Stimulated activated CD4-positive, alpha-beta T cell treated with anti-CD3 and anti-CD28 coated beads, Interleukin-2, amount 100 ng/mL, for 48 hours (primary cell): ENCODE measurements around the gene KLF16.
"Not testable (repeated sequence)": the region's sequence is repeated elsewhere in the genome, so short reads cannot be mapped to it uniquely, and the experiment has no call there.

Source experiments
- DNase-seq, 2 donors: peaks; one replicate each; pipeline ENCODE4 v3.0.0-alpha.2; 2020

KLF16 gene

DNA sequence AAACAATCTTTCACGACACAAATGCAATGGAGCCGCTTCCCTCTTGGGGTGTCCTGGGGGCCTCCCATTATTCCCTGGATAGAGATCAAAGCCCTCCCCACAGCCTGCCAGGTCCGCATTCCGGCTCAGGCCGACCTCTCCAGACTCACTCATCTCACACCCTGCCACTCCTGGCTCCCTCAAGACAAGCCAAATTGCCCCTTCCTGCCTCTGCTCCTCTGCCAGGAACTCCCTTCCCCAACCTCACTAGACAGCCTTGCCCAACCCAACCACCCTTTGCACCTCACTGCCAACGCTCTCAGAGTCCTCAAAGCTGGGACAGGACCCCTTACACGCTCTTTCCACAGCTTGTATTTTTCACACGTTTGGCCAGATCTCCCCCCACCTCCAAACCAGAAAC, 20.4 kb upstream of the KLF16 start:
- DNase-seq, result no peak

DNA sequence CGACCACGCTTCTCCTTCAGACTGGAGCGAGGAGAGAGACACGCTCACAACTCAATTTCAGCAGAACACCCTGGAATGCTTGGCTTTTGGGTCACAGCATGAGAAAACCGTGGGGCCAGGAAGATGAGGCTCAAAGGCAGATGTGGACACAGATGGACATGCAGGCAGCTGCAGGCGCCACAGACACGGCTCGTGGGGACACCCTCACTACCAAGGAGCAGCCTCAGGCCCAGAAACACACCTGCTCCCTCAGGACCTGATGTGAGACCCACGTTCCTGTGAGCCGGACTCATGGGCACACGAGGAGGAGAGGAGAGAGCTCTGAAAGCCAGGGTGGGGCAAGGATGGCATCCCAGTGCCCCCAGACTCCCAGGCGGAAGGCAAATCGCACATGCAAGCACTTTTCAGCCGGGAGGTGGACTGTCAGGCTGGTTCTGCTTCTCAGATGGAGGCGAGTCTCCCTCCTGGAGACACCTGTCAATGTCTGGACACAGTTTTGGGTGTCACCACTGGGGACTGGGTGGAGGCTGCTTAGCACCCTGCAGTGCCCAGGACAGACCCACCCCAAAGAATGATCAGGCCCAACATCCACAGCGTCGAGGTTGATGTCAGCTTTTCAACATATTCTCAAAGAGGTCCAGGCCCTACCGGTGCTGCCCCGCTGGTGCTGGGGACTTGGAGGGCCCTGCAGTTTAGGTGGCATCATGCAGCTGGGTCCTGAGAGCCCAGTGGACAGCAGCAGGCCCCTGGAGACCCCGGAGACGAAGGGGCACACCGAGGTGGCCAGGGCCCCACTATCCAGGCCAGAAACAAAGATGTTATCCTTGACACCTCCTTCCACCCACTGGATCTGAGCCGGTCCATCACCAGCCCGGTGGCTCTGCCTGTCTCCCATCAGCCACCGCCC, 19.7 kb upstream of the KLF16 start:
- no peak for DNase-seq

- peak; percentile 44 to 56 for DNase-seq
Observed at GRCh38 chr19:1882089-1882785, 18.9 kb upstream of the KLF16 start.

- DNase-seq, result not testable (repeated sequence)
Observed at GRCh38 chr19:1881393-1882088, 18.2 kb upstream of the KLF16 start.

- no peak for DNase-seq
Observed at GRCh38 chr19:1880611-1881392, 17.4 kb upstream of the KLF16 start.

- not testable (repeated sequence) for DNase-seq
Observed at GRCh38 chr19:1879982-1880381, 16.6 kb upstream of the KLF16 start.

DNA sequence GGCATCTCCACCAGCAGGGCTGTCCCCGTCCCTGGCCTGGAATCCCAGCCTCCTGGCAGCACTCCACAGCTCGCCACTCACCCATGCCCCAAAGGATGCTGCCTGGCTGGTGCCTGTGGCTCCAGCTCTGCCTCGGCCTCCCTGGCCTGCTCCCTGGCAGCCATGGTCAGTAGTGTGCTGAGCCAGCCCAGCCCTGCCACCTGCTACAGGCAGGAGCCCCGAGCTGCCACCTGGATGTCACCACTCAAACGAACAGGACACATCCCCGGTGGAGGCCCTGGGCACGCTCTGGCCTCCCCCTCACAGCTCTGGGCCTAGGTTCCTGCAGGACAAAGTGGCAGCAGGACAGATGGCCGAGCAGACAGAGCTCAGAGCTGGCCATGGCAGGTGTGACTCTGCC, 15.2 kb upstream of the KLF16 start:
- not testable (repeated sequence) for DNase-seq

DNA sequence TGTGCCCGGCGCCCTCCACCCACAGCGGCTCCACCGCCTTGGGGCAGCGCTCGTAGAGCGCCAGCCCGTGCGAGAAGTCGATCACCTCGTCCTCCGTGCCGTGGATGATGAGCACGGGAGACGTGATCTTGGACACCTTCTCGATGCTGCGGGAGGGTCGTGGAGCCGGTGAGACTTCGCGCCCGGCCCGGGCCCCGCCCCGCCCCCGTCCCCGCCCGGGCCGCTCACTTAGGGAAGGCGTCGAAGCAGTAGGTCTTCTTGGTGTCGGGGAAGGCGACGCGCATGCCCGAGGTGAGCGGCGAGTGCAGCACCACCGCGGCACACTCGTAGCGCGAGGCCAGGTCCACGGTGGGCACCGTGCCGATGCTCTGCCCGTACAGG, 13.9 kb upstream of the KLF16 start:
- not testable (repeated sequence) for DNase-seq

DNA sequence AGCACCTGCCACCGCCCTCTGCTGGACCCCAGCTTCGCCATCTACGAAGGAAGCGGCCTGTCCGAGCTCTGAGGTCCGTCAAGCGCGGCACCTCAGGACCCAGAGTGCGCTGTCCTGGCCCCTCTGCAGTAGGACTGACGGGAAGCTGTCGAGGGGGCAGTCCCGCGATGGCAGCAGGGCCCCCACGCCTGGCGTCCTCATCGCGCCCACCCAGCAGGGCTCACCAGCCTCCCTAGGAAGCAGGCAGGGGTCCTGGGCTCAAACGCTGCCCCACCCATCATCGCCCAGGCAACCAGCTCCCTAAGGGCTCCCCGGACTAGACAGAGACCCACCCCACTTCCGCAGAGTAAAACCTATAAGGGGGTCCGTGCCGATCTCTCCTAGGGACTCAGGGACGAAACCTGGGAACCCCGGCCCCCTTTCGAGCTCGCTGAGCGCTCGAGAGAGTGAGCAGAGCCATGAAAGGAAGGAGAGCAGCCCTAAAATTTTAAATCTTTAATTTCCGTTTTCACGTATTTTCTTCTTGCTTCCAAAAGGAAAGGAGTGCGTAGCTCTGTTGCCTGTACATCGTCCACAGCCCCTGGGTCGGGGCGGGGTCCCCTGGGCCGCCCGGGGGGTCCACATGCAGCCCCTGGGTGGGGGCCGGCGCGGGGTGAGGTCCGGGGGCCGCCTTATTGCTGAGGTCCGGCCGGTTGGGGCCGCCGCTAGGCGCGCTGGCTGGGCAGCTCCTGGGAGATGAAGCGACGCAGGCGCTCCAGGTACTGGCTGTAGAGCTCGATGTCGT, 13.3 kb upstream of the KLF16 start:
- not testable (repeated sequence) for DNase-seq

GRCh38 chr19:1875646-1876495, 12.5 kb upstream of the KLF16 start:
- DNase-seq, result peak; percentile 83 to 86

DNA sequence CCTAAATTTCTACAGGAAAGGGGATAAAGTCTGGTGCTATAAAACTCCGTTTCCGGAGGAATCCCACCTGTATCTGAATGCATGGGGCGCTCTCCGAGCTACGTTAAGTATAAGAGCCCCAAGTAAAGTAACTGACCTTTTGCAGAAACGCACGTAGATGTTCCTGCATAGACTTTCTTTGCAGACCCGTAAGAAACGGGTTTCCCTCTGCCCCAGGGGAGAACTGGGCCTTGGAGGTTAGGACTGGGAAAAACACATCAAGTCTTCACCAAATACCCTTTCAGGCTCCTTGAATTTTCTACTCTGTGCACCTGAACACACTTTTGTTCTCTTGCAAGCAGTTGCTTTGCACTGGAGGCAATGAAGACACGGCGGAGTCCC, 11.9 kb upstream of the KLF16 start:
- DNase-seq, result not testable (repeated sequence)

GRCh38 chr19:1874554-1875185, 11.3 kb upstream of the KLF16 start:
- DNase-seq, result no peak

DNA sequence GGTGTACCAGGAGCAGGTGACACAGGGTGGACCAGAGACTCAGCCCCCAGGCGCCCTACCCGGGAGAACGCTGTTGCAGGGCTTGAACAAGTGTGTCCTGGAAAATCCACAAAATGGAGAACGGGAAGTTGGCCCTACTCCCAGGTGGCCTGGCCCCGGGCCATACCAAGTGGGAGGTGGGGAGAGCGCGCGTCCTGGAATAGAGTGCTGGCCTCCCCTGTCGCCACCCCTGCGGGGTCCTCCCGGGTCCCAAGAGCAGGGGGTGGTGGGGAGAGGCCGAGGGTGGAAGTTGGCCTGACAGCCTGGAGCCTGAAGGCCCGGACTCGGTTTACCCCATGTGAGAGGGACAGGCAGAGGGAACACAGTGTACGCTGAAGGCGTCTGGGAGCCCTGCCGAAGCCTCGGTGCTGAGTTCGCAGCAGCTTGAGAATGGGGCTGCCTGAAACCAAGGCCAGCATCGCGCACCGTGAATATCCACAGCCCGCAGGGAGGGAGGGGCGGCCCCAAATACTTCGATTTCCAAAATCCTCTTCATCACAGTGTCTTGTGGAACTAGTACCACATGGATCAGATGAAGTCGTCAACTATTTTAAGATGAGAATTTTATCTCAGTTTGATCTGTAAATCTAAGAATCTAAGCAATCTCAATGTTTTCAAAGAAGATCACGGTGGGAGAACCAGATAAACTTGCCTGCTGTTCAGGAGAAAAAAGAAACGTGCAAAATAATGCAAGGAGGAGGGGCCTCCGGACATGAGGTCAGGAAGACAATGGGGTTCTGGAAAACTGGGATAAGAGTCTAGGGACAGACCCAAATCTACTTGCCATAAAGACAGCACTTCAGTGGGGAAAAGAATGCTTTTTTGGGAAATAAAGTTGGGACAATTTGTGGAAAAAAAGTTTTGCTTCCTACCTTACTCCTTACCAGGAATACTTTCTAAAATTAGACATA, 10.4 kb upstream of the KLF16 start:
- no peak for DNase-seq

DNA sequence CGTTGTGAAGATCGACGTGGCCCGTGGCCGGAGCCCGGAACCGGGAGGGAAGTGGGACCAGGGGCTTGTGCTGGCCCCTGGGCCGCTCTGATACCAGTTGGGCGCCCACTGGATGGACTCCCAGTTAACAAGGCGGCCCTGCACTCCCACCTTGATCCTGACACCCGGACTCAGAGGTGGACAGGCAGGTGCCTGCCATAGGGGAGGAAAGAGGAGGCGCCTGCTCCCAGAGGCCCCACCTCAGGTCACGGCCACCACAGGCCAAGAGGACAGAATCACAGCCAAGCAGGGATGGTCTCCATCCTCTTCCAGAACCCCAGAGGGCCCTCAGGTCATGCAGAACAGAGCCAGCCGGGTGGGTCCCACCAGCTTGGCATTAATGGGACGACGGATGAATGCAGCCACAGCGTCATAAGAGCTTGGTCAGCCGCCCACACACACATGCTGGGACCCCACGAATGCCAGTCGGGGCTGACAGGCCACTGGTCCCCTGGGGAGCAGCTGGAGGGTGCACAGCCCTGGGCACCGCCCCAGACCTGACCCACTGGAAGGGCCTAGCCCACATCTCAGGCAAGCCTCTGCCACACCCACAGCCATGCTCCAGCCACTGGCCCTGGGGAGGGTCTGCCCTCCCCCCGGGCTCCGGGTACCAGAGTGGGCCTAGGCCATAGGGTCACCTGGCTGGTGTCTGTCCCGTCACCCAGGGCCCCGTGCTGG, 9.6 kb upstream of the KLF16 start:
- no peak for DNase-seq

DNA sequence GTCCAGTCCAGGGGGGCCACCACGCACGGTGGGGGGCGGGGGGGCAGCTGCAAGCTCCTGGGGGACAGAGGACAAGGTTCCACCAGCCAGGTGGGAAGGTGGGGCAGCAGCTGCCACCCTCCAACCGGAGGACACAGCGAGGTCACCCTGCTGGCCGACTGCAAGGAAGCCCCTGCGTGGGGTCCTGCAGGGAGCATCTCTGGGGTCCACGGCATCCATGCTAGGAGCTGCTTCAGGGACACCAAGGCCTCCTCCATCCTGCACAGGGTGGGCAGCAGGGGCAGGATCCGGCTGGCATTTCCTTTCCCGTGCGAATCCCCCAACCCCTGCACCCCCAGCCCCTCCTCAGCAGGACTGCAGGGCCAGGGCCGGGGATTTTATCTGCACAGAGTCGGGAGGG, 8.3 kb upstream of the KLF16 start:
- no peak for DNase-seq

DNA sequence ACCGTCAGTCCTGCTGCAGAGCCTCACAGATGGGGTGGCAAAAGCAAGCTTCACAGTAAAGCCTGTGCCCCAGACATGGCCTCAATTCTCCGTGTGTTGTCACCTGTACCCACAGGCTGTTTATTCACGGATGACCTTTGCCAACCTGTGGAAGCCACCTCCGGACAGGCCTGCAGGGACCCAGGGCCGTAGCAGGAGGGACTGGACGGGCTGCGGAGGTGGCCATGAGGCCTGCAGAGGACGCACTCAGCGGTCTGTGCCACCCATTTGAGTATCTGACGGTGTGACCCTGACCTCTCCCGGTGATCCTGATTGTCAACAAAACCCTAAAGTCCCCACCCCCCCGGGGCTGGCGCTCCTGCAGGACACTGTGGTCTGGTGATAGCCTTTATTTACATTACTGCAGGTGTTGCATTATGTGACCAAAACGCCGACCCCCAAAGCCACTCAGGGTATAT, 7.8 kb upstream of the KLF16 start:
- no peak for DNase-seq

DNA sequence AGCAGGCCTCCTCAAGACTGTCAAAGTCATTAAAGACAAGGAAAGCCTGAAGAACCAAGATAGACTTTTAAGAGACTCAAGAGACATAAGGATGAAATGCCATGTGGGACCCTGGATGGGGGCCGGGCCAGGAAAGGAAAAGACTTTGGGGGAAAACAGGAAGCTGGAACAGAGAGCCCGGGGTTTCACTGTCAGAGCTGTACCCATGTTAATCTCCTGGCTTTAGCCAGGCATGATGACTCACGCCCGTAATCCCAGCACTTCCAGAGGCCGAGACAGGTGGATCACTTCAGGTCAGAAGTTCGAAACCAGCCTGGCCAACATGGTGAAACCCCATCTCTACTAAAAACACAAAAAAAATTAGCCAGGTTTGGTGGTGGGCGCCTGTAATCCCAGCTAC, 5.6 kb upstream of the KLF16 start:
- no peak for DNase-seq

DNA sequence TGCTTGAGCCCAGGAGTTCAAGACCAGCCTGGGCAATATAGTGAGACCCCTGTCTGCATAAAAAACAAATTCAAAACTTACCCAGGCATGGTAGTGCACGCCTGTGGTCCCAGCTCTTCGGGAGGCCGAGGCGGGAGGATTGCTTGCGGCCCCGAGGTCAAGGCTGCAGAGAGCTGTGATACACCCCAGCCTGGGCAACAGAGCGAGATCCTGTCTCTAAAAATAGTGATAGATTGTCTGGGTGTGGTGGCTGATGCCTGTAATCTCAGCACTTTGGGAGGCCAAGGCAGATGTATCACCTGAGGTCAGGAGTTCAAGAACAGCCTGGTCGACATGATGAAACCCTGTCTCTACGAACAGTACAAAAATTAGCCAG, 4.0 kb upstream of the KLF16 start:
- DNase-seq, result no peak
